A549 (cell line): ENCODE data around the gene SNTG2. TPM values are rescaled to one million over a fixed set of nuclear protein-coding genes. Genes with fewer than 3 reads are reported as not detected.

Source experiments
- ATAC-seq, 2 experiments: fragments of 200-7000 bp in 1 of 2; fragments of >200 bp in 1 of 2; cut with Nextera tagmentation in 1 of 2; cut with Tn5 transposase in 1 of 2; 3 replicates each; pipeline versions ENCODE4 v1.8.0 to v1.9.1; 2018 to 2020; ENCODE audit warnings: mild to moderate bottlenecking in 1 of 2, moderate library complexity in 1 of 2
- CTCF ChIA-PET: fragments of 300-600 bp; sonication (Branson Sonifier 250); formaldehyde crosslinking; extraction: SDS; loops from one replicate; lab custom pipeline; 2021; ENCODE audit warnings: antibody characterized with exemption, inconsistent platforms; lab: Yijun Ruan, JAX
- POLR2A ChIA-PET: fragments of 350-600 bp; formaldehyde crosslinking; extraction: SDS; loops from one replicate; lab custom pipeline; 2021; ENCODE audit warnings: antibody characterized with exemption, inconsistent platforms; lab: Yijun Ruan, JAX
- DNase-seq, 2 experiments: peaks; one replicate each; pipeline versions ENCODE4 v3.0.0 to v3.0.0-alpha.2; 2011 to 2016; ENCODE audit warnings: low read depth in 1 of 2, low spot score in 1 of 2
- FAIRE-seq: peaks from 2 replicates; lab custom pipeline; 2011; peaks lifted over from hg19 to GRCh38; lab: Jason Lieb, UNC
- H3K27ac ChIP-seq, 2 experiments: fragments of >200 bp; sonication (Bioruptor Twin); formaldehyde crosslinking; 3 replicates each; pipeline ENCODE4 v1.5.1; 2016 to 2017
- H3K4me1 ChIP-seq: fragments of >200 bp; sonication (Bioruptor Twin); formaldehyde crosslinking; 3 replicates; pipeline ENCODE4 v1.6.1; 2016
- H3K4me2 ChIP-seq: fragments of >200 bp; sonication (Bioruptor Twin); formaldehyde crosslinking; 3 replicates; pipeline ENCODE4 v1.6.1; 2016
- H3K4me3 ChIP-seq: fragments of >200 bp; sonication (Bioruptor Twin); formaldehyde crosslinking; 3 replicates; pipeline ENCODE4 v1.5.1; 2016
- H3K9me3 ChIP-seq: fragments of >200 bp; sonication (Bioruptor Twin); formaldehyde crosslinking; 3 replicates; pipeline ENCODE4 v1.6.1; 2016
- CBX8 ChIP-seq: fragments of 200-600 bp; sonication (generic); IDR thresholded peaks from 2 replicates; pipeline ENCODE4 v1.6.1; 2016
- CHD4 ChIP-seq: fragments of 200-600 bp; sonication (generic); IDR thresholded peaks from 2 replicates; pipeline ENCODE4 v1.6.1; 2016; ENCODE audit warnings: antibody characterized with exemption, mild to moderate bottlenecking, borderline replicate concordance
- CTCF ChIP-seq: fragments of >200 bp; sonication (Bioruptor Twin); formaldehyde crosslinking; IDR thresholded peaks from 3 replicates; pipeline ENCODE4 v1.5.1; 2016
- ESRRA ChIP-seq: fragments of 150-350 bp; IDR thresholded peaks from 2 replicates; pipeline ENCODE4 v1.6.1; 2014; ENCODE audit warnings: mild to moderate bottlenecking, low read length, borderline replicate concordance
- FOXS1 ChIP-seq: fragments of 250-450 bp; sonication (Bioruptor Pico); IDR thresholded peaks from 2 replicates; pipeline ENCODE4 v1.5.0; 2020; ENCODE audit warnings: mild to moderate bottlenecking, moderate library complexity
- HDAC2 ChIP-seq: fragments of 200-600 bp; sonication (generic); IDR thresholded peaks from 2 replicates; pipeline ENCODE4 v1.6.1; 2016
- HOXA7 ChIP-seq: fragments of 250-450 bp; sonication (Bioruptor Pico); IDR thresholded peaks from 2 replicates; pipeline ENCODE4 v1.5.0; 2020; ENCODE audit warnings: mild to moderate bottlenecking, moderate library complexity
- JUN ChIP-seq, 2 experiments: fragments of >200 bp; sonication (Bioruptor Twin); formaldehyde crosslinking; IDR thresholded peaks; 2 replicates in 1 of 2; 3 replicates in 1 of 2; pipeline ENCODE4 v1.6.1; 2016 to 2017
- MAFK ChIP-seq: fragments of 450-650 bp; IDR thresholded peaks from 2 replicates; pipeline ENCODE4 v1.6.1; 2014; ENCODE audit not compliant: partially characterized antibody
- NPAS2 ChIP-seq: fragments of 250-450 bp; sonication (Bioruptor Pico); IDR thresholded peaks from 2 replicates; pipeline ENCODE4 v1.8.0; 2022; ENCODE audit warnings: mild to moderate bottlenecking, moderate library complexity, borderline replicate concordance
- POLR2AphosphoS2 ChIP-seq: conservative IDR thresholded peaks from 2 replicates; pipeline ENCODE4 v1.6.1; 2012; ENCODE audit warnings: low read length, improper control_type of control experiment, inconsistent platforms
- RAD21 ChIP-seq, 2 experiments: fragments of >200 bp in 1 of 2; sonication (Bioruptor Twin) in 1 of 2; formaldehyde crosslinking in 1 of 2; IDR thresholded peaks in 1 of 2; conservative IDR thresholded peaks in 1 of 2; 2 replicates in 1 of 2; 3 replicates in 1 of 2; pipeline ENCODE4 v1.6.1; 2012 to 2018; ENCODE audit warnings: inconsistent platforms in 1 of 2
- RFX5 ChIP-seq: fragments of 450-650 bp; IDR thresholded peaks from 2 replicates; pipeline ENCODE4 v1.7.1; 2014; ENCODE audit warnings: antibody characterized with exemption, mild to moderate bottlenecking, moderate library complexity
- RNF2 ChIP-seq: fragments of 200-600 bp; sonication (generic); IDR thresholded peaks from 2 replicates; pipeline ENCODE4 v1.6.1; 2016; ENCODE audit warnings: low read depth, mild to moderate bottlenecking, antibody characterized with exemption, moderate library complexity, borderline replicate concordance
- SREBF2 ChIP-seq: fragments of 450-650 bp; IDR thresholded peaks from 2 replicates; pipeline ENCODE4 v1.6.1; 2014; ENCODE audit warnings: mild to moderate bottlenecking, moderate library complexity
- TFCP2L1 ChIP-seq: fragments of 250-450 bp; sonication (Bioruptor Pico); IDR thresholded peaks from 2 replicates; pipeline ENCODE4 v1.5.0; 2021; ENCODE audit warnings: mild to moderate bottlenecking
- USF2 ChIP-seq: fragments of 450-650 bp; IDR thresholded peaks from 2 replicates; pipeline ENCODE4 v1.6.1; 2014; ENCODE audit warnings: antibody characterized with exemption
- ZC3H11A ChIP-seq: fragments of 450-650 bp; IDR thresholded peaks from 2 replicates; pipeline ENCODE4 v1.6.1; 2014; ENCODE audit warnings: antibody characterized with exemption, mild to moderate bottlenecking
- ZFP36 ChIP-seq: fragments of 450-650 bp; IDR thresholded peaks from 2 replicates; pipeline ENCODE4 v1.6.1; 2014; ENCODE audit warnings: borderline replicate concordance; ENCODE audit not compliant: partially characterized antibody
- ZNF302 ChIP-seq: fragments of 250-450 bp; sonication (Bioruptor Pico); IDR thresholded peaks from 2 replicates; pipeline ENCODE4 v1.9.0; 2021; ENCODE audit warnings: inconsistent platforms, mild to moderate bottlenecking, moderate library complexity
- WGBS: methylation state at CpG from one replicate; pipeline ENCODE4 v1.1.6; 2017; ENCODE audit errors: missing lambda C conversion rate; 5-methylcytosine and 5-hydroxymethylcytosine counted together
- polyA plus RNA-seq, 4 experiments: library from polyadenylated mRNA; depleted of rRNA in 3 of 4; stranded (reverse); fragments of >200 nt; fragmentation: RNase III in 1 of 4; extraction: RNeasy Plus Mini Kit Qiagen cat#74134 plus additional on column Dnase treatment in 1 of 4; gene quantifications; 2 replicates in 3 of 4; 3 replicates in 1 of 4; pipeline ENCODE4 v1.2.3, GENCODE V29; 2011 to 2017

The SNTG2 gene
- polyA plus RNA-seq, 2 of the 4 experiments (the other 2 are of a cell fraction): not detected

DNA sequence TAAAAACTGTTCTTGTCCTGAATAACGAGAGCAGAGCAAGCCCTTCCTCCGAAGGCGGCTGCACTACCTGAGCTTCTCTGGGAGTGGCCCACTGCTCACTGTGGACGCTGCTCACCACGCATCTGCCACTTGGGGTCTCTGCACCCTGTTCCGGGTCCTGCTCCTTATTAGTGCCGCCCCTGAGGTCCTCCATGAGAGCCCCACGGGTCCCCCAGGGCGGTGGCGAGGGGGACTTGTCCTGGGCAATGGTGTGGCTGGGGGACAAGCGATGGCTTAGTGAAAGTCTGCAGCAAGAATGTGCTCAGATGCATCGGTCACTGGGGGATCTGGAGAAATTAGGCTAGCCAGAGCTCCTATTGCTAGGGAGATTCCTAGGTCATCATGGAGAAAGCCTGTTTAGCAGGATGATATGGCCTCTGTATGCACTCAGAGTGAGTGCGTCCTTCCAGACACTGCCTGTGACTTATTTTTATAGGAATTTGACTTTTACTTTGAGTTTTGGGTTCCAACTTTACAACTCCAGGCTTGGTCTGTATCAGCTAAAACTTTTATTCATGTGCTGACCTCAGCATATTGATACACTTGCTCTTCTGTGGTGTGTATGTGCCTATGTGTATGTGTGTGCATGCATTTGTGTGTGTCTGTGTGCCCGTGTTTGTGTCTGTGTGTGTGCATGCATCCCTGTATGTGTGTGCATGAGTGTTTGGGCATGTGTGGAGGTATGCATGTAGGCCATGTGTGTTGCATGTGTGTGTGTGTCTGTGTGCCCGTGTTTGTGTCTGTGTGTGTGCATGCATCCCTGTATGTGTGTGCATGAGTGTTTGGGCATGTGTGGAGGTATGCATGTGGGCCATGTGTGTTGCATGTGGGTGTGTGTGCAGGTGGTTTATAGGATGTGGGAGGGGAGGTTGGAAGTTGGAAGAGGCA, 129.5 kb downstream of the SNTG2 start:
- no peaks in the 10 kb centered on the region for H3K4me1 ChIP-seq
- no peak overlapping the region for H3K27ac ChIP-seq
- ATAC-seq: no peak
- CTCF ChIA-PET: no interaction called here
- peak; percentile 84 for FAIRE-seq
- no peak for DNase-seq
- TF ChIP-seq NPAS2 (CRISPR knock-in tag) (no peak), RFX5 (no peak), CBX8 (no peak), JUN (IDR thresholded peaks at IDR 0.05) (no peak), CTCF (no peak), MAFK (peak; percentile 62)
- TF ChIP-seq, all 56 proteins: peak for 1
- Histone ChIP-seq H3K4me3 (no peak overlapping the region), H3K4me2 (no peak overlapping the region), H3K9me3 (no peaks in the 10 kb centered on the region)
- POLR2A ChIA-PET: no interaction called here
- 29% methylated on average over 15 of the region's 15 CpGs for WGBS

DNA sequence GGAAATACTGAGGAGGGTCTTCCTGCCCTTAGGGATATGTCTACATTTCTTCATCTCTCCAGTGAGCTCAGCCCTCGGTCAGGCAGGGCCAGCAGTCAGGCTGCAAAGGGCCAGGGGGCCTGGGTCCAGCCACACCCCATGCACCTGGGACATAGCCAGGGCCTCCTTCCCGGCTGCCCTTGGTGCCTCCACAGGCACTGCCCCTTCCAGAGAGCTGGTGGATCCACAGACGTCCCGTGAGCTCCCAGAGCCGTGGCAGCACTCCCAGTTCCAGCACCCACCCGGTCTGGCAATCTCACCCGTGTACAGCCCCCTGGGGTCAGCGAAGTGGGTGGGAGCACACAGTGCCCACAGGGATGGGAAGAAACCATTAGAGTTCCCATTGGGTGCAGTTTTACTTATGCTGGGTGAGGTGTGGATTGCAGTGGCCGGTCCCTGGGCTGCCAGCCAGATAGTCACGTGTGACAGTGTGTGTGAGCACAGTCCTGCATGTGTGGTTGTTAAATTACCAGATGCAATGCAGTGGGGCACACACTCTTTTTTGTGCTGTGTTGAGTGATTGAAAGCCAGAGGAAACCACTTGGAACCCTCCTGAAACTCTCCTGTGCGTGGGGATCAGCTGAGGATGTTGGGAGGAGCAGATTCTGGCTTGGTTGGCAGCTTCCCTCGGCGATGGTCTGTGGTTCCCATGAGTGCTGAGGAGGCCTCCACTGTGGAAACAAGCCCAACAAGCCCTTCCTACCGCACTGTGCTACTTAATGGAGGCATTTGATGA, 131.0 kb downstream of the SNTG2 start:
- ATAC-seq: no peak; a peak in 1 of 6 replicates

GRCh38 chr2:1082456-1083205, 132.0 kb downstream of the SNTG2 start:
- no peak overlapping the region for H3K4me2 ChIP-seq
- TF ChIP-seq ZC3H11A (no peak), CHD4 (no peak), SREBF2 (no peak), ZFP36 (no peak), RNF2 (no peak), ESRRA (no peak), USF2 (no peak), HDAC2 (no peak), RAD21 (conservative IDR thresholded peaks at IDR 0.05 in 1 of 2, IDR thresholded peaks at IDR 0.05 in 1 of 2) (no peak), NPAS2 (CRISPR knock-in tag) (no peak), CBX8 (no peak), ZNF302 (CRISPR knock-in tag) (no peak), TFCP2L1 (CRISPR knock-in tag) (no peak), MAFK (no peak), POLR2AphosphoS2 (no peak)
- TF ChIP-seq, all 56 proteins: peak for 0
- Histone ChIP-seq H3K27ac (no peak overlapping the region), H3K9me3 (no peaks in the 10 kb centered on the region), H3K4me1 (no peaks in the 10 kb centered on the region), H3K4me3 (no peak overlapping the region)
- ChIA-PET POLR2A (no interaction called here), CTCF (no interaction called here)
- FAIRE-seq (no peak), DNase-seq (no peak), ATAC-seq (no peak)
- 27% methylated on average over 17 of the region's 17 CpGs for WGBS

More for the DNA sequence above, 131.0 kb downstream of the SNTG2 start:
- Histone ChIP-seq H3K4me1 (no peaks in the 10 kb centered on the region), H3K27ac (no peak overlapping the region), H3K4me3 (no peak overlapping the region), H3K9me3 (no peaks in the 10 kb centered on the region), H3K4me2 (no peak overlapping the region)
- TF ChIP-seq HOXA7 (CRISPR knock-in tag) (no peak), FOXS1 (CRISPR knock-in tag) (no peak)
- DNase-seq (no peak), FAIRE-seq (no peak)
- ChIA-PET CTCF (no interaction called here), POLR2A (no interaction called here)
- WGBS: 12% methylated on average over 7 of the region's 14 CpGs
